DND-41 (cell line): ENCODE measurements around the gene CTNS.

ENCODE experiments used
- EZH2 ChIP-seq: IDR thresholded peaks from 3 replicates; pipeline ENCODE4 v1.6.1; 2012; ENCODE audit warnings: borderline replicate concordance, low read depth, mild to moderate bottlenecking, moderate library complexity, low read length, inconsistent platforms; ENCODE audit not compliant: severe bottlenecking
- TF ChIP-seq, protein P1 (sequence below): IDR thresholded peaks from 2 replicates; pipeline ENCODE4 v1.5.1; 2012; ENCODE audit warnings: borderline replicate concordance, low read length, moderate library complexity, mild to moderate bottlenecking; ENCODE audit not compliant: poor library complexity, severe bottlenecking; ENCODE audit errors: extremely low read depth

DNA sequence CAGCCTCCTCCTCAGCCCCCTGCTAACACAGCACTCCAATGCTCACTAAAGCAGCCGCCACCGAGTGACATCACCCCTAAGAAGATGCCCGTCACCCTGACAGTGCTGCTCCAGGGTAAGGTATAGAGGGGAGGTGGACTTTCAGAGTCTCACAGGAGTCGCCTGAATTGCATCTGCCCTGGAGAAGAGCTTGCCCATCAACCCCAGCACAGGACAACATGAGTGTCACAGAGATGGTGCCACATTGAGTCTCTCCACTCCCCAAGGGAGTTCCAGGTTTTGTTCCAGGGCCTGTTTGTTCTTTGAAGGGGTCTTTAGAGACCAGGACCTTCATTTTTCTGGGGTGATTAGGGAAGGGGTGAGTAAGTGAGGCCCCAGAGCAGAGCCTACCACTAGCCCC, 61.6 kb downstream of the CTNS start:
- TF ChIP-seq, protein P1, sequence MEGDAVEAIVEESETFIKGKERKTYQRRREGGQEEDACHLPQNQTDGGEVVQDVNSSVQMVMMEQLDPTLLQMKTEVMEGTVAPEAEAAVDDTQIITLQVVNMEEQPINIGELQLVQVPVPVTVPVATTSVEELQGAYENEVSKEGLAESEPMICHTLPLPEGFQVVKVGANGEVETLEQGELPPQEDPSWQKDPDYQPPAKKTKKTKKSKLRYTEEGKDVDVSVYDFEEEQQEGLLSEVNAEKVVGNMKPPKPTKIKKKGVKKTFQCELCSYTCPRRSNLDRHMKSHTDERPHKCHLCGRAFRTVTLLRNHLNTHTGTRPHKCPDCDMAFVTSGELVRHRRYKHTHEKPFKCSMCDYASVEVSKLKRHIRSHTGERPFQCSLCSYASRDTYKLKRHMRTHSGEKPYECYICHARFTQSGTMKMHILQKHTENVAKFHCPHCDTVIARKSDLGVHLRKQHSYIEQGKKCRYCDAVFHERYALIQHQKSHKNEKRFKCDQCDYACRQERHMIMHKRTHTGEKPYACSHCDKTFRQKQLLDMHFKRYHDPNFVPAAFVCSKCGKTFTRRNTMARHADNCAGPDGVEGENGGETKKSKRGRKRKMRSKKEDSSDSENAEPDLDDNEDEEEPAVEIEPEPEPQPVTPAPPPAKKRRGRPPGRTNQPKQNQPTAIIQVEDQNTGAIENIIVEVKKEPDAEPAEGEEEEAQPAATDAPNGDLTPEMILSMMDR, result no peak
- TF ChIP-seq EZH2, result no peak
